Ascending aorta (tissue), 2 donors: Measurements from ENCODE around the gene TRAPPC3L. TPM values are rescaled to one million over a fixed set of nuclear protein-coding genes. Genes with fewer than 3 reads are reported as not detected.
A peak's percentile ranks its signal among the peaks of the same experiment; 100 is the strongest.

Experiments used
- DNase-seq, 2 donors: peaks; one replicate each; pipeline ENCODE4 v3.0.0-alpha.2; 2019; ENCODE audit warnings: low spot score in 2 of 2
- H3K27ac ChIP-seq, 2 donors: fragments of 200-600 bp; sonication (generic); one replicate each; pipeline ENCODE4 v1.5.1; 2016 to 2017; ENCODE audit warnings: mild to moderate bottlenecking in 1 of 2
- H3K27me3 ChIP-seq: fragments of 200-600 bp; sonication (generic); one replicate; pipeline ENCODE4 v1.5.1; 2017
- H3K36me3 ChIP-seq, 2 donors: fragments of 200-600 bp; sonication (generic); one replicate each; pipeline ENCODE4 v1.5.1; 2016
- H3K4me1 ChIP-seq, 2 donors: fragments of 200-600 bp; sonication (generic); one replicate each; pipeline ENCODE4 v1.5.1; 2016 to 2017; ENCODE audit warnings: mild to moderate bottlenecking in 1 of 2
- H3K4me3 ChIP-seq, 2 donors: fragments of 200-600 bp; sonication (generic); one replicate each; pipeline ENCODE4 v1.5.1; 2016 to 2017; ENCODE audit warnings: mild to moderate bottlenecking in 1 of 2
- H3K9me3 ChIP-seq, 2 donors: fragments of 200-600 bp; sonication (generic); one replicate each; pipeline ENCODE4 v1.5.1; 2016
- intact Hi-C: fragments of 100-400 bp; cut with DNase I; formaldehyde crosslinking; loops from one replicate; pipeline ENCODE4 v1.15.1; 2023
- total RNA-seq: library from RNA; depleted of rRNA; stranded (reverse); fragments of >200 nt; gene quantifications from one replicate; pipeline ENCODE4 v1.1.0, GENCODE V29; 2016
- TF ChIP-seq, protein P1 (sequence below), 3 experiments: fragments of 200-600 bp in 2 of 3; fragments of 450-650 bp in 1 of 3; sonication (generic) in 2 of 3; IDR thresholded peaks; one replicate each; pipeline ENCODE4 v1.5.1; 2016 to 2019; ENCODE audit warnings: antibody characterized with exemption in 3 of 3, mild to moderate bottlenecking in 1 of 3, moderate library complexity in 1 of 3

Gene TRAPPC3L
- total RNA-seq, 1 donor from 2014 or later, result not detected

DNA sequence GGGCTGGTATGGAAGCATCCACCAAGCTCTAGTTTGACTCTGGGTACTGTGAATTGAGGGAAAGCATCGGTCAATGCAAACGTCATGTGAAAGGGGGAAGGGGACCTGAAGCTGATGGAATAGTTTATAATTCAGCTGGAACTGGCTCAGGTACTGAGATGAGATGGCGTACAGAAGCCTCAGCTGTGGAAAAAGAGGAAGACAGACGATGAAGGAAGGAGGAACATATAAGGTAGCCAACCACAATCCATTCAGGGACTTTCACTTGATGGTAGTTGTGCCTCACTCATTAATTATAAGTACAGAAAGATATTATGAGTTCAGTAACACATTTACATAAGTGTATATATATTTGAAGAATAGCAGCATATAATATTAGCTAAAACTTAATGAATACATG, 31.4 kb downstream of the TRAPPC3L start:
- peak overlapping the region; percentile 58 to 69 for H3K4me3 ChIP-seq
- no peaks in the 10 kb centered on the region for H3K9me3 ChIP-seq
- no peak overlapping the region for H3K27ac ChIP-seq
- peaks cover 0 to 2% of the 10 kb centered on the region in 2 donors for H3K4me1 ChIP-seq
- TF ChIP-seq, protein P1, sequence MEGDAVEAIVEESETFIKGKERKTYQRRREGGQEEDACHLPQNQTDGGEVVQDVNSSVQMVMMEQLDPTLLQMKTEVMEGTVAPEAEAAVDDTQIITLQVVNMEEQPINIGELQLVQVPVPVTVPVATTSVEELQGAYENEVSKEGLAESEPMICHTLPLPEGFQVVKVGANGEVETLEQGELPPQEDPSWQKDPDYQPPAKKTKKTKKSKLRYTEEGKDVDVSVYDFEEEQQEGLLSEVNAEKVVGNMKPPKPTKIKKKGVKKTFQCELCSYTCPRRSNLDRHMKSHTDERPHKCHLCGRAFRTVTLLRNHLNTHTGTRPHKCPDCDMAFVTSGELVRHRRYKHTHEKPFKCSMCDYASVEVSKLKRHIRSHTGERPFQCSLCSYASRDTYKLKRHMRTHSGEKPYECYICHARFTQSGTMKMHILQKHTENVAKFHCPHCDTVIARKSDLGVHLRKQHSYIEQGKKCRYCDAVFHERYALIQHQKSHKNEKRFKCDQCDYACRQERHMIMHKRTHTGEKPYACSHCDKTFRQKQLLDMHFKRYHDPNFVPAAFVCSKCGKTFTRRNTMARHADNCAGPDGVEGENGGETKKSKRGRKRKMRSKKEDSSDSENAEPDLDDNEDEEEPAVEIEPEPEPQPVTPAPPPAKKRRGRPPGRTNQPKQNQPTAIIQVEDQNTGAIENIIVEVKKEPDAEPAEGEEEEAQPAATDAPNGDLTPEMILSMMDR (IDR thresholded peaks at IDR 0.05), result no peak
- intact Hi-C loops, result loop anchor here (5.0 kb wide), 1 partner anchor 142 kb away; the partner anchor contains the start of gene DSE
- no peaks in the 10 kb centered on the region for H3K27me3 ChIP-seq
- peaks cover 4 to 28% of the 10 kb centered on the region in 2 donors for H3K36me3 ChIP-seq
- DNase-seq, result no peak

DNA sequence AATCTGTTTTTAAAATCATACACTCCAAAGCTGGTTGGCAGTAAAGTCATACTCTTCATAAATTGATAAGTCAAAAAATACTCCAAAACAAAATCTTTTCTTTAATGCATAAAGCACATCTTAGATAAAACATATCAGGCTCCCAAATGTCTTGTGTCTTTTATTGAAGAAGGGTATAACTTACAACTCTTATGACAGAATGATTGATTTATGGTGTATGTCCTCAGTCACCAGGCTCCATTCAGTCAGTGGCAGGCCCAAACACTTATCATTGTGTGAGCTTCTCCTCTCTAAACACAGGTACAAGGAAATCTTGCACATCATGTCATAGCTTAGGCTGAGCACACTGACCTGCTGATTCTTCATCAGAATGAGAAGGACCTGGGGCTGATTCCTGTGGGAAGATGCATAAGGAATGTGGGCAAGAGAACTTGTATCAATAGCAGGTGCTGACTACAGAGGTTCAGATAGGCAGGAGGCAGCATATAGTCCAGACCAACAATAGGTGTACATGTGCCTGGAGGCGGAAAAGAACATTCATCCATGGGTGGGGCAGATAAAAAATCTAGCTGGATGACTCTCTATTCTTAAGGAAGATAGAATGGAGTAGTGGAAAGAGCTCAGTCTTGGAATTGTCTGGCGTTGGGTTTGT, 32.1 kb downstream of the TRAPPC3L start:
- TF ChIP-seq, protein P1 (IDR thresholded peaks at IDR 0.05), result no peak
- Histone ChIP-seq H3K27me3 (no peaks in the 10 kb centered on the region), H3K4me3 (peak overlapping the region; percentile 58 to 69), H3K27ac (no peak overlapping the region), H3K4me1 (peaks cover 0 to 2% of the 10 kb centered on the region in 2 donors), H3K9me3 (no peaks in the 10 kb centered on the region), H3K36me3 (peaks cover 4 to 28% of the 10 kb centered on the region in 2 donors)
- no peak for DNase-seq
- intact Hi-C loops, result loop anchor here (2.0 to 5.0 kb wide), 2 partner anchors 141 to 233 kb away; partner anchors contain the start of gene DSE

DNA sequence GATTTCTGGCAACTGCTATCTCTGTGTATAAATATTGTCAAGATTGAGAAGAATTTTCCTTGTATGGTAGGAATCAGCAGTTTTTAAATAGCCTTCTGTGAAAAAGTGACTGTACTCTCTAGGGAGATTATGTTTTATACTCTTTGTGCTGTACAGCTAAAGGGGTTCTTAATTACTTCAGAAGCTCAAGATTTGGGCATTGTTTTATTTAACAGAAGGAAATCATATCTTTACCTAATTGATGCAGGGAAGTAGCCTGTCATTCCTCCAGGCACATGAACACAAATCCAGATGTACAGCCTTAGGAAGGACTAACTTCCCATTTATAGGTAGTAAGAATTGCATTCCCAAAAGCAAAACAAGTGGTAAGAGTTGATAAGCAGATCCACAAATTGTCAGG, 32.8 kb downstream of the TRAPPC3L start:
- TF ChIP-seq, protein P1 (IDR thresholded peaks at IDR 0.05), result no peak
- H3K9me3 ChIP-seq, result no peaks in the 10 kb centered on the region
- peak overlapping the region; percentile 92 to 93 for H3K27ac ChIP-seq
- peaks cover 4 to 27% of the 10 kb centered on the region in 2 donors for H3K36me3 ChIP-seq
- no peaks in the 10 kb centered on the region for H3K27me3 ChIP-seq
- peak overlapping the region; percentile 58 to 69 for H3K4me3 ChIP-seq
- intact Hi-C loops, result loop anchor here (2.0 to 5.0 kb wide), 2 partner anchors 140 to 232 kb away; partner anchors contain the start of gene DSE
- DNase-seq, result no peak
- peaks cover 0 to 2% of the 10 kb centered on the region in 2 donors for H3K4me1 ChIP-seq

DNA sequence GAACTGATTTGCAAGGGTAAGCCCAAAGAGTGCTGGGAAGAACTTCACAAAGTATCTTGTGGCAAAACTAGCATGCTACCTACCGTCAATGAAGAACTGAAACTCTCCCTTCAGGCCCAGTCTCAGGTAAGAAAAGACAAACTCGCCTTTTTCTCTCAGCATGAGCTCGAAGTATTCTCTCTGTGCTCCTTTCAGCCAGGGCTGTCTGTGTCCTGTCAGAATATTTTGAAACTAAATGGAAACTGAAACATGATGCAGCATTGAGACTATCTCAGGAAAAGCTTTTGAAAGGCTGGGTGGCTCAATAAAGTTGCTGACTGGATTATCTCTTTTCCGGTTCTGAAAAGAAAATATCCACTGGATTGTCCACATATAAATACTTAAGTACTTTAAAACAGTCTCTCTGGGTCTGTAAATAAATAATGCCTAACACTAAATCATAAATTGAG, 33.3 kb downstream of the TRAPPC3L start:
- intact Hi-C loops, result loop anchor here (2.0 to 5.0 kb wide), 2 partner anchors 140 to 231 kb away; partner anchors contain the start of gene DSE
- Histone ChIP-seq H3K9me3 (no peaks in the 10 kb centered on the region), H3K27ac (peak overlapping the region; percentile 92 to 93), H3K36me3 (peaks cover 4 to 21% of the 10 kb centered on the region in 2 donors), H3K27me3 (no peaks in the 10 kb centered on the region), H3K4me1 (peaks cover 0 to 2% of the 10 kb centered on the region in 2 donors), H3K4me3 (peak overlapping the region; percentile 58 to 69)
- DNase-seq, result no peak
- TF ChIP-seq, protein P1 (IDR thresholded peaks at IDR 0.05), result no peak

DNA sequence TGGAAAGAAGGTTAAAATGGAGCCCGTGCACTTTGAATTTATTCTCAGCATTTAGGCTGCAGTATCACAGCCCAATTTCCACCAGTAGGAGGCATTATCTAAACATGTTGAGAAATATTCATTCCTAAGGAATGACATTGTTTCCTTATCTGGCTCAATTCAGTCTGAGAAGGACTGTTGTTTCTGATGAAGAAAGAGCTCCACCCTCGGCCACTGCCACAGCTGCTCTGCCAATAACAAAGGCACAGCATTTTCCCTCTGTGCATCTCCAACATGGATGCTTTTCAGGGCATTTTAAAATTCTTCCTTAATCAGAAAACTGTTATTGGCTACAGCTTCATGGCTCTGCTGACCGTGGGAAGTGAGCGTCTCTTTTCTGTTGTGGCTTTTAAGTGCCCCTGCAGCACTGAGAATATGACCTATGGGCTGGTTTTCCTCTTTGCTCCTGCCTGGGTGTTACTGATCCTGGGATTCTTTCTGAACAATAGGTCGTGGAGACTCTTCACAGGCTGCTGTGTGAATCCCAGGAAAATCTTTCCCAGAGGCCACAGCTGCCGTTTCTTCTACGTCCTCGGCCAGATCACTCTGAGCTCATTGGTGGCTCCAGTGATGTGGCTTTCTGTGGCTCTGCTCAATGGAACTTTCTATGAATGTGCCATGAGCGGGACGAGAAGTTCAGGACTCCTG, 33.9 kb downstream of the TRAPPC3L start, which contains the start of gene CALHM5:
CALHM5 (plus strand) TSS at position 216 of the 687 bp plus-strand sequence; CDS start at position 274, 58 bp downstream.
- H3K4me3 ChIP-seq, result peak within 1 kb of the TSS; percentile 58 to 69
- H3K4me1 ChIP-seq, result peaks cover 0 to 2% of the 10 kb centered on the region in 2 donors
- DNase-seq, result peak in 1 of 2 donors; percentile 81
- TF ChIP-seq, protein P1 (IDR thresholded peaks at IDR 0.05), result peak; percentile 70 to 80 (median 76)
- H3K27me3 ChIP-seq, result no peaks in the 10 kb centered on the region
- peaks cover 0 to 15% of the 10 kb centered on the region in 2 donors for H3K36me3 ChIP-seq
- intact Hi-C loops, result loop anchor here (1.0 to 5.0 kb wide), 4 partner anchors 21 to 231 kb away; partner anchors contain the start of genes DSE and RWDD1
- H3K9me3 ChIP-seq, result no peaks in the 10 kb centered on the region
- peak within 1 kb of the TSS; percentile 92 to 93 for H3K27ac ChIP-seq
